SU-DHL-6 (cell line): Measurements from ENCODE around the gene OR14J1.

Experiments
- CTCF ChIP-seq: fragments of 200-600 bp; sonication (generic); IDR thresholded peaks from one replicate; pipeline ENCODE4 v1.5.1; 2017; ENCODE audit warnings: antibody characterized with exemption, mild to moderate bottlenecking, low read length, moderate library complexity; ENCODE audit not compliant: insufficient read depth, poor library complexity, severe bottlenecking
- EZH2phosphoT487 ChIP-seq: fragments of 200-600 bp; sonication (generic), shearing (Covaris generic); conservative IDR thresholded peaks from 2 replicates; pipeline ENCODE4 v1.6.1; 2018; ENCODE audit warnings: mild to moderate bottlenecking, antibody characterized with exemption, low read length, moderate library complexity, mixed read lengths

- TF ChIP-seq CTCF, result no peak
- no peak for TF ChIP-seq EZH2phosphoT487
Observed at GRCh38 chr6:29354980-29355379, 53.5 kb downstream of the OR14J1 start.
